GM12892 (cell line): Measurements from ENCODE around the gene LAMB3.

Experiments
- POLR2A ChIP-seq: IDR thresholded peaks from 2 replicates; pipeline ENCODE4 v1.6.1; 2011; ENCODE audit warnings: low read depth, low read length, control low read depth
- POLR2AphosphoS5 ChIP-seq: IDR thresholded peaks from 2 replicates; pipeline ENCODE4 v1.6.1; 2011; ENCODE audit warnings: low read depth, low read length, control low read depth
- TAF1 ChIP-seq: IDR thresholded peaks from 2 replicates; pipeline ENCODE4 v1.6.1; 2011; ENCODE audit warnings: low read depth, mild to moderate bottlenecking, control low read depth, low read length, borderline replicate concordance

DNA sequence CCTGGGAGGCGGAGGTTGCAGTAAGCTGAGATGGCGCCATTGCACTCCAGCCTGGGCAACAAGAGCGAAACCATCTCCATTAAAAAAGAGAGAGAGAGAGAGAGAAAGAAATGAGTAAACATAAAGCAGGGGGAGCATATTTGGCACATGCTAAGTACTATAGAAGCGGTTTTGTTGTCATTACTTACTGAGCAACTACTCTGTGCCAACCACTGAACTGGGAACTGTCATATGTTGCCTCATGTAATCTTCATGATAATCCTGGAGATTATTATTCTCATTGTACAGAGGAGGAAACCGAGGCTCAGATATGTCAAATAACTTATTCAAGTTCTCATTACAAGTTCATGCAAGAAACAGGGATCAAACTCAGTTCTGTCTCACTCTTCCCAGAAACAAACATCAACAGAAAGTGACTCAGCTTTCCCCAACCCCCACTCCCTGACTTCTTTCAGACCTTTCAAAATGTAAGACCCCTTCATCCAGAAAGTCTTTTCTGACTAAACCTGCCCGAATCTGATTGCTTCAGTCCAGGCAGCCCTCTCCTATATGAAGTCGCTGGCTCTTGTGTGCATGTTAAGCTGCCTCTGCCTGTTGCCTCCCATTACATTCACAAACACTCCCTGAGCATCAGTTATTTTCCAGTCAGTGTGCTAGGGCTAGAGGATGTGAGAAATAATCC is 23.5 kb downstream of the LAMB3 start:
- TF ChIP-seq POLR2AphosphoS5 = no peak
- TF ChIP-seq POLR2A = no peak
- TF ChIP-seq TAF1 = no peak
